DOHH2 (cell line): ENCODE measurements around the gene NFU1.

Source experiments
- CTCF ChIP-seq: fragments of 200-600 bp; sonication (generic); IDR thresholded peaks from one replicate; pipeline ENCODE4 v1.5.1; 2014; ENCODE audit warnings: antibody characterized with exemption, mild to moderate bottlenecking, low read depth, low read length; ENCODE audit not compliant: poor library complexity, severe bottlenecking
- EZH2phosphoT487 ChIP-seq: fragments of 200-600 bp; sonication (generic); IDR thresholded peaks from 2 replicates; pipeline ENCODE4 v1.6.1; 2017; ENCODE audit warnings: borderline replicate concordance, mild to moderate bottlenecking, antibody characterized with exemption, low read length, moderate library complexity, mixed read lengths

- TF ChIP-seq CTCF = no peak
- no peak for TF ChIP-seq EZH2phosphoT487
Measured at GRCh38 chr2:69385443-69386151, 51.6 kb downstream of the NFU1 start.
